Heart right ventricle (tissue), 16 donors: ENCODE measurements around the gene XIRP1. TPM values are rescaled to one million over a fixed set of nuclear protein-coding genes. Genes with fewer than 3 reads are reported as not detected.
A peak's percentile ranks its signal among the peaks of the same experiment; 100 is the strongest.

Experiments used
- ATAC-seq, 8 donors: fragments of 200-7000 bp; cut with Tn5 transposase; one replicate each; pipeline ENCODE4 v1.9.1; 2020; ENCODE audit warnings: mild to moderate bottlenecking in 8 of 8, moderate library complexity in 8 of 8, moderate number of reproducible peaks in 1 of 8
- DNase-seq, 2 donors: peaks; one replicate each; pipeline ENCODE4 v3.0.0-alpha.2; 2020
- H3K27ac ChIP-seq, 10 donors: fragments of 200-600 bp; sonication (generic) in 2 of 10; one replicate each; pipeline versions ENCODE4 v1.5.0 to v1.8.0; 2020 to 2022; ENCODE audit warnings: mild to moderate bottlenecking in 3 of 10
- H3K27me3 ChIP-seq, 7 donors: fragments of 200-600 bp; one replicate each; pipeline ENCODE4 v1.8.0; 2021 to 2022; ENCODE audit warnings: mild to moderate bottlenecking in 2 of 7
- H3K36me3 ChIP-seq, 9 donors: fragments of 200-600 bp; sonication (generic) in 1 of 9; one replicate each; pipeline versions ENCODE4 v1.5.0 to v1.8.0; 2020 to 2022; ENCODE audit warnings: mild to moderate bottlenecking in 2 of 9
- H3K4me1 ChIP-seq, 9 donors: fragments of 200-600 bp; sonication (generic) in 1 of 9; one replicate each; pipeline versions ENCODE4 v1.5.0 to v1.8.0; 2020 to 2022; ENCODE audit warnings: mild to moderate bottlenecking in 4 of 9
- H3K4me3 ChIP-seq, 10 donors: fragments of 200-600 bp; sonication (generic) in 2 of 10; one replicate each; pipeline versions ENCODE4 v1.5.0 to v1.8.0; 2020 to 2022; ENCODE audit warnings: mild to moderate bottlenecking in 7 of 10, moderate library complexity in 2 of 10
- H3K9me3 ChIP-seq, 11 donors: fragments of 200-600 bp in 10 of 11; sonication (generic) in 2 of 11; one replicate each; pipeline versions ENCODE4 v1.5.0 to v1.8.0; 2013 to 2022; ENCODE audit warnings: mild to moderate bottlenecking in 2 of 11, control low read depth in 1 of 11, moderate library complexity in 1 of 11
- CTCF ChIP-seq, 9 donors: fragments of 200-600 bp; sonication (generic) in 2 of 9; IDR thresholded peaks; one replicate each; pipeline versions ENCODE4 v1.5.0 to v1.8.0; 2021 to 2022; ENCODE audit warnings: antibody characterized with exemption in 9 of 9, mild to moderate bottlenecking in 5 of 9, moderate library complexity in 1 of 9
- WGBS, 2 donors: extraction: QIAGEN DNeasy Blood & Tissue Kit; methylation state at CpG; one replicate each; pipeline ENCODE4 v1.1.7; 2013; ENCODE audit warnings: inconsistent platforms in 1 of 2; 5-methylcytosine and 5-hydroxymethylcytosine counted together
- intact Hi-C, 10 donors: fragments of 100-400 bp; cut with DNase I; formaldehyde crosslinking; loops; one replicate each; pipeline versions ENCODE4 v1.11.1 to v1.14.2; 2022
- polyA plus RNA-seq, 2 donors: library from polyadenylated mRNA; stranded (reverse); fragments of 200-250 nt; gene quantifications; one replicate each; pipeline ENCODE4 v1.2.3, GENCODE V29; 2013
- total RNA-seq, 10 donors: library from RNA; stranded (reverse); fragmentation: NEBNext Ultra II Directional in 3 of 10; extraction: Animal tissue kit (Norgen Biotek cat#: 25700) in 3 of 10; gene quantifications; one replicate each; pipeline versions ENCODE4 v1.2.1 to v1.2.4, GENCODE V29; 2021 to 2023
- donor health status: Arrhythmogenic right ventricular cardiomyopathy.
- donor health status: ischemic (EF 13 %, LVEDD 7.1; RV severe dilation, severe dysfunction).
- donor health status: healthy with polysubstance abuse.
- donor health status: DM: no; HTN: yes; CAD: no.
- donor health status: DM: no; HTN: no; CAD: no.
- donor health status: ischemic (EF 25% LVEDD 6.9; RV normal size, moderate dysfunction).
- donor health status: ischemic (EF 25% LVEDD 5.7; RV mildly dilated, moderate dysfunction).
- donor health status: healthy.
- donor health status: DM: yes; HTN: yes; CAD: no.
- donor health status: Ischemic cardiomyopathy.
- donor health status: ischemic (EF 35%, LVEDD 5.7; RV mildly dilated, moderate dysfunction).
- donor health status: nonischemic (EF 11% LVEDD 7.7; RV severe dilation, severe dysfunction).
- donor health status: DM: yes; HTN: yes; CAD: no.
- donor health status: PGD.
- donor health status: ischemic (EF 29% LVEDD 5.4; RV normal size, mild dysfunction).
- donor health status: nonischemic (EF 23%, LVEDD 6.1; RV moderate dilation, normal function).

The XIRP1 gene
- total and polyA plus RNA-seq, 12 donors, result 277 to 1,691 (median 575) TPM

- DNase-seq, result peak in 1 of 2 donors; percentile 9
- Histone ChIP-seq H3K4me3 (peak overlapping the region in 8 of 10 donors; percentile 1 to 68 (median 58)), H3K4me1 (peaks cover 10 to 65% (median 35%) of the 10 kb centered on the region in 9 donors), H3K27ac (peak overlapping the region in 6 of 10 donors; percentile 27 to 98 (median 95)), H3K9me3 (no peaks in the 10 kb centered on the region), H3K36me3 (peaks cover 0 to 49% (median 0%) of the 10 kb centered on the region in 9 donors), H3K27me3 (no peaks in the 10 kb centered on the region)
- ATAC-seq, result no peak
- TF ChIP-seq CTCF (IDR thresholded peaks at IDR 0.05), result peak in 1 of 9 donors; percentile 78
- WGBS, 2 donors, result 45 to 62% methylated on average over 15 of the region's 15 CpGs
- intact Hi-C loops, result loop anchor here (2.0 to 10.0 kb wide), 8 partner anchors 42 to 98 kb away; partner anchors contain the start of genes GORASP1 (in 2 of the 10) and TTC21A (in 2 of the 10)
Measured at GRCh38 chr3:39189150-39189958, 3.0 kb downstream of the XIRP1 start.

- intact Hi-C loops, result loop anchor here (2.0 to 10.0 kb wide), 8 partner anchors 41 to 99 kb away; partner anchors contain the start of genes GORASP1 (in 2 of the 10) and TTC21A (in 2 of the 10)
- H3K27me3 ChIP-seq, result no peaks in the 10 kb centered on the region
- no peaks in the 10 kb centered on the region for H3K9me3 ChIP-seq
- peaks cover 0 to 57% (median 0%) of the 10 kb centered on the region in 9 donors for H3K36me3 ChIP-seq
- WGBS, 2 donors, result 54 to 69% methylated on average over 35 of the region's 35 CpGs
- no peak for TF ChIP-seq CTCF (IDR thresholded peaks at IDR 0.05)
- peak overlapping the region in 5 of 10 donors; percentile 1 to 68 (median 58) for H3K4me3 ChIP-seq
- peak overlapping the region in 3 of 10 donors; percentile 27 to 98 (median 90) for H3K27ac ChIP-seq
- H3K4me1 ChIP-seq, result peaks cover 14 to 73% (median 42%) of the 10 kb centered on the region in 9 donors
- peak; percentile 6 to 43 for DNase-seq
- ATAC-seq, result peak in 1 of 8 donors; percentile 8
Measured at GRCh38 chr3:39188271-39189149, 3.9 kb downstream of the XIRP1 start.

- Histone ChIP-seq H3K27ac (peak overlapping the region in 2 of 10 donors; percentile 22 to 98), H3K4me3 (peak overlapping the region in 5 of 10 donors; percentile 5 to 68 (median 58)), H3K4me1 (peaks cover 12 to 75% (median 44%) of the 10 kb centered on the region in 9 donors), H3K27me3 (no peaks in the 10 kb centered on the region), H3K9me3 (no peaks in the 10 kb centered on the region), H3K36me3 (peaks cover 0 to 62% (median 0%) of the 10 kb centered on the region in 9 donors)
- peak in 1 of 2 donors; percentile 13 for DNase-seq
- intact Hi-C loops, result loop anchor here (2.0 to 10.0 kb wide), 8 partner anchors 40 to 100 kb away; partner anchors contain the start of genes GORASP1 (in 2 of the 10) and TTC21A (in 2 of the 10)
- no peak for ATAC-seq
- 56 to 70% methylated on average over 23 of the region's 23 CpGs for WGBS, 2 donors
- no peak for TF ChIP-seq CTCF (IDR thresholded peaks at IDR 0.05)
Measured at GRCh38 chr3:39187372-39188155, 4.8 kb downstream of the XIRP1 start.
